HG02642 (cell line): Measurements from ENCODE around the gene PHF21A.

ENCODE experiments used
- ATAC-seq: cut with Tn5 transposase; IDR thresholded peaks from one replicate; pipeline ENCODE4 v1.9.1; 2021; ENCODE audit warnings: mild to moderate bottlenecking; ENCODE audit not compliant: unreplicated experiment, poor library complexity

Gene PHF21A

GRCh38 chr11:45942381-45942780, 178.9 kb downstream of the PHF21A start:
- ATAC-seq, result no peak

- ATAC-seq, result no peak
Observed at GRCh38 chr11:45941285-45941684, 180.0 kb downstream of the PHF21A start.

- no peak for ATAC-seq
Observed at GRCh38 chr11:45939836-45940235, 181.4 kb downstream of the PHF21A start.

DNA sequence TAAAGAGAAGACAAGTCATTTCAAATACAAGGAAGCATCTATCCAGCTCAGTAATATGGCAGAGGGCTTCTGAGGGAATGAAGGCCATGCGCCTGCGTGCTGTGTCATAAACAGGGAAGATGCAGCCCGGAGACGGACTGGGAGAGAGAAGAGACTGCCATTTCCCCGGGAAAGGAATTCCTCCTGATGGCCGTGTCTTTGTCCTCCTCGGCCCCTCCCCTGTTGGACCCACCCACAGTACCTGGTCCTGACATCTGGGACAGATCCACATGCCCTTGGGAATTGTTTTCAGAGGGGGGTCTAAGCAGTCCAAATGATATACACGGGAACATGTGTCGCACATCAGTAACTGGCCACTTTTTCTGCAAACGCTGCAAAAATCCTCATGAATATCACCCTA, 183.3 kb downstream of the PHF21A start:
- no peak for ATAC-seq

DNA sequence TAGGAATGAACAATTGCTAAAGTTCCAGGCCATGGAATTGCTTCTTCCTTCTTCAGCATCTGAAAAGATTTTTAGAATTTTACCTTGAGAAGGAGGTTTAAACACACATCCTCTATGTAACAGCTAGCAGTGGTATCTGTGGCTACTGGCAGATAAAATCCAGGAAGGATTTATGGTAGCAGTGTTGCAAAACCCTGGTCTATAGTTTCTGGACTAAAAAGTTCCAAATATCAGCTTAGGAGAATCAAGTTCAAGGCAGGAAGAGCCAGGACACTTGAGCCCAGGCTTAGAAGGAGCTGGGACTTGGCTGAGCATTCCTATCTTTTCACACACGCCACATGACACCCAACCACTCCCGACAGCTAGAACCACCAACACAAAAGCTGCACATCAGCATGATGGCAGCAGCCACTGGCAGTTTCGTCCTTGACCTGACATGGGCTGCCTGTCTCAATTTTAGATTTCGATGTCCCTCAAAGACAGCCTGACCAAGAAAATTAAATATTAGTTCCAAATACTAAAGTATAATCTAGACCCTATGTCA, 184.7 kb downstream of the PHF21A start:
- no peak for ATAC-seq

GRCh38 chr11:45935349-45936064, 185.7 kb downstream of the PHF21A start:
- ATAC-seq, result no peak

- ATAC-seq, result no peak
Observed at GRCh38 chr11:45934580-45935318, 186.5 kb downstream of the PHF21A start.

DNA sequence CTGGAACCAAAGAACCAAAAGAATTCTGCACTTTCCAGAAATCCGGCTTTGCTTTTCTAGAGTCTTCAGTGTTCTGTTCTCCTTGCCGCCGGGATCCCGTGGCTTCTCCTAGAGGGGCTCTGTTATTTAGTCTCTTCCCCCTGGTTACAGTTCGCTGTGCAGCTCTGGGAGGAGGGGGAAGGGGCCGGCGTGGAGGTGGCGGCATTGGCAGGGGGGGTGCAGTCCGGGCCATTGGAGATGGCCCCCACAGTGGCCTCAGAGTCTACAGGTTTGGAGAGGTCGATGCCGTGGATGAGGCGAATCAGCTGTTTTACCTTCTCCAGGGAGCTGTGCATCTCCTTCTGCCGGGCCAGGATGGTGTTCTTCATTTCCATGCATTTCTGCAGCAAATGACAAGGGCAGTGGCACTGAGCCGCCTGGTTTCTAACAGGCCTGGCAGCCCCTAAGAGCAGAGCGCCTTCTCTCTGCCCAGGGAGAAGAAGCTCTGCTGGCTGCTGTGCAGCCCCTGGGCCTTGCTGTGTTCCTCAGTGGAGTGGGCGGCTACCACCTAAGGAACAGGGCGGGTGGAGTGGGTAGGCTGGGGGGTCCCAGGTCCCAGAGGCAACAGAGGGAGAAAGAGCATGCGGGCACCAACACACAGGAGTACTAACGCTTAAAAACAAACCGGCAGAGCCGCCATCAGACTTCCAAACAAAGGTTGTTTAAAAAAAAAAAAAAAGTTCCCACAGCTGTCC, 187.2 kb downstream of the PHF21A start:
- no peak for ATAC-seq

GRCh38 chr11:45933131-45933831, 188.0 kb downstream of the PHF21A start:
- no peak for ATAC-seq

GRCh38 chr11:45932217-45932616, 189.0 kb downstream of the PHF21A start:
- ATAC-seq, result no peak

GRCh38 chr11:45931739-45932138, 189.5 kb downstream of the PHF21A start:
- no peak for ATAC-seq

GRCh38 chr11:45930951-45931570, 190.2 kb downstream of the PHF21A start:
- ATAC-seq, result no peak

DNA sequence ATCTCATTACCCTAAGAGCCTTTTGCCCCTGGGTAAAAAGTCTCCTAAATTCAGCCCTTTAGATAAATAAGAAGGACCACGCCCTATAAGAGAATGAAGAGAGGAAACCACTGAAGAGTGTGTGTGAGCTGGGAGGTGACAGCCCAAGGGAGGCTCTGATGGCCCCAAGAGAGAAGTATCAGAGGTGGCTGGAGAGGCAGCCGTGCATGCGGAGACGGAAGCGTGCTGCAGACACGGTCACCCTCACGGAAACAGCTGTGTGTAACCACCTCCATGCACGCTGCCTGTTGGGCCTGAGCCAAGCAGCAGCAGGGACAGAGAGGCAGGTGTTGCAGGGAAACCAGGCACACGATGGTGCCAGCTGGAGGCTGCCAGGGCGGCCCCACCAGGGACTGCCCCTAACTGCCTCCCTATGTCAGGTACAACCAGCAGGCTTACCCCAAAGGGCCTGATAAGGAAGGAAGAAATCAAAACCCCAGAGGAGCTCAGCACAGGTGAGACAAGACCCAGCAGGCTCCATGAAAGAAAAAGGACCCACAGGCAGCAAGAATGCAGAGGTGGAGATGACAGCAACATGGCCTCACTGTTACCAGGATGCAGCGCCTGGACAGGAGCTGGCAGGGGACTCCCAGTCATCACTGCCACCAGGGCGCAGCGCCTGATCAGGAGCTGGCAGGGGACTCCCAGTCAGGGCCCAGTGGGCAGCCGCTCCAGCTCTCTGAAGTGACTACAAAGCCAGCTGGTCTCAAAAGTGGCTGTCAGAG, 191.0 kb downstream of the PHF21A start:
- peak; percentile 91 for ATAC-seq

DNA sequence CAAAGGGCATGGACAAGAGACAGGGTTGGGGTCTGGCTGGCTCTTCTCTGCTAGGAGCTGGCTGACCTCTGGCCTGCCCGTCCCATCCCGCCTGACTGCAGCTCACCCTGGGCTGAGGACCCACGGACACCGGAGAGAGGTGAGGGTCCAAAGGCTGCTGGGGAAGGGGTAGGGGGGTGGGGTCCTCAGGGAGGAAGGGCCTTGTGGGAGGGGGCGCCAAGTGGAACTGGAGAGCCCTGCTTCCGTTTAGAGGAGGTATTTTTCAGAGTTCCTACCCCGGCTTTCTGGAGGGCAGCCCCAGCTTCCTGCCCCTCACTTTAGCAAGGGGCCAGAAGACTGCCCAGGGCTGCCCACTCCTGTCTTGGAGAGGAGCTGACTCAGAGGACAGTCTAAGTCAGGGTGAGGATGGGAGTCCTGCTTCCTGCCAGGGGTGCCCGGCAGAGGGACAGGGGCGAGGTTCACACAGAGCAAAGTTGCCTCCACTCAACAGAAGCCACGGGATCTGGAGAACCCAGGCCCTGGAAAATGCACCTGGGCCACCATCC, 191.7 kb downstream of the PHF21A start:
- ATAC-seq, result peak; percentile 8

DNA sequence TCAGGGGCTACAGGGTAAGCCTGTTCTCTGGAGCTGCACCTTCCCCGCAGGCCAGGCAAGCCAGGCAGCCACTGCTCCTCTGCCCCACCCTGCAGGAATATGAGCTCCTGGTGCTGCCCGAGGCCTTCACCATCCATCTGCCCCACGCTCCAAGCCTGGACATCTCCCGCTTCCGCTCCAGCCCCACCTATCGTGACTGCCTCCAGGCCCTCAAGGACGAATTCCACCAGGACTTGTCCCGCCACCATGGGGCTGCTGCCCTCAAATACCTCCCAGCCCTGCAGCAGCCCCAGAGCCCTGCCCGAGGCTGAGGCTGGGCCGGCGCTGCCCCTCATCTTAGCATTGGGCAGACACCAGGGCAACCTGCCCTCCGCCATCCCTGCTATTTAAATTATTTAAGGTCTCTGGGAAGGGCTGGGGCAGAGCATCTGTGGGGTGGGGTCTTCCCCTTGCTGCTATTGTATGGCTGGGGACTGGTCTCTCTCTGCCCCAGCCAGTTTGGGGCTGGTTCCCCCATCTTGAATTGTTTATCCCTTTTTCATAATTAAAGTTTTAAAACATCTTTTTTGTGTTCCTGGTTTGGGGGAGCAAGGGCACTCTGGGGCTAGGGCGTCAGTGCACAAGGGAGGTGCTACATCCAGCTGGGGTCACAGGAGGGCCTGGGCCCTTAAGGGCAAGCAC, 192.6 kb downstream of the PHF21A start:
- ATAC-seq, result no peak

- ATAC-seq, result no peak
Observed at GRCh38 chr11:45927684-45928413, 193.4 kb downstream of the PHF21A start.

- no peak for ATAC-seq
Observed at GRCh38 chr11:45927332-45927683, 193.9 kb downstream of the PHF21A start.
